HG03064 (cell line): Measurements from ENCODE around the gene EXOG.

Experiments used
- ATAC-seq: cut with Tn5 transposase; IDR thresholded peaks from one replicate; pipeline ENCODE4 v1.9.1; 2021; ENCODE audit warnings: low read depth; ENCODE audit not compliant: unreplicated experiment

EXOG gene

GRCh38 chr3:38543586-38543985, 47.4 kb downstream of the EXOG start:
- ATAC-seq, result no peak

- no peak for ATAC-seq
Observed at GRCh38 chr3:38544926-38545325, 48.8 kb downstream of the EXOG start.

GRCh38 chr3:38545550-38545949, 49.4 kb downstream of the EXOG start:
- ATAC-seq, result no peak

- ATAC-seq, result no peak
Observed at GRCh38 chr3:38545983-38546382, 49.8 kb downstream of the EXOG start.

GRCh38 chr3:38548154-38548931, 52.2 kb downstream of the EXOG start:
- no peak for ATAC-seq

- no peak for ATAC-seq
Observed at GRCh38 chr3:38549082-38549481, 52.9 kb downstream of the EXOG start.

- no peak for ATAC-seq
Observed at GRCh38 chr3:38549486-38549885, 53.3 kb downstream of the EXOG start.

- ATAC-seq, result no peak
Observed at GRCh38 chr3:38549957-38550840, 54.1 kb downstream of the EXOG start.

GRCh38 chr3:38551026-38551832, 55.1 kb downstream of the EXOG start:
- no peak for ATAC-seq

GRCh38 chr3:38552364-38552763, 56.2 kb downstream of the EXOG start:
- no peak for ATAC-seq

- ATAC-seq, result no peak
Observed at GRCh38 chr3:38553071-38553470, 56.9 kb downstream of the EXOG start.

GRCh38 chr3:38554127-38554827, 58.1 kb downstream of the EXOG start:
- ATAC-seq, result no peak

- no peak for ATAC-seq
Observed at GRCh38 chr3:38555149-38555840, 59.2 kb downstream of the EXOG start.

- no peak for ATAC-seq
Observed at GRCh38 chr3:38555926-38556325, 59.8 kb downstream of the EXOG start.

GRCh38 chr3:38556640-38557358, 60.7 kb downstream of the EXOG start:
- no peak for ATAC-seq

- no peak for ATAC-seq
Observed at GRCh38 chr3:38558864-38559263, 62.7 kb downstream of the EXOG start.

GRCh38 chr3:38560284-38560683, 64.1 kb downstream of the EXOG start:
- no peak for ATAC-seq

GRCh38 chr3:38560996-38561717, 65.0 kb downstream of the EXOG start:
- no peak for ATAC-seq
